HEK293 (cell line): Measurements from ENCODE around the gene ACIN1.

Source experiments
- FEZF1 ChIP-seq: fragments of 450-650 bp; formaldehyde crosslinking; IDR thresholded peaks from 2 replicates; pipeline ENCODE4 v1.5.1; 2016; ENCODE audit warnings: missing biosample characterization, missing genetic modification characterization
- GLI4 ChIP-seq: fragments of 450-650 bp; formaldehyde crosslinking; IDR thresholded peaks from 2 replicates; pipeline ENCODE4 v1.5.1; 2016; ENCODE audit warnings: missing biosample characterization, missing genetic modification characterization
- HOXC10 ChIP-seq: sonication (generic); formaldehyde crosslinking; IDR thresholded peaks from 2 replicates; pipeline ENCODE4 v1.8.1; 2023; ENCODE audit warnings: mild to moderate bottlenecking, missing genetic modification reagents
- KLF10 ChIP-seq: fragments of 450-650 bp; IDR thresholded peaks from 2 replicates; pipeline ENCODE4 v1.5.1; 2018; ENCODE audit warnings: missing biosample characterization, mild to moderate bottlenecking, missing genetic modification characterization
- KLF7 ChIP-seq: fragments of 450-650 bp; formaldehyde crosslinking; IDR thresholded peaks from 2 replicates; pipeline ENCODE4 v1.5.1; 2016; ENCODE audit warnings: missing biosample characterization, missing genetic modification characterization, borderline replicate concordance
- OSR2 ChIP-seq: fragments of 450-650 bp; formaldehyde crosslinking; IDR thresholded peaks from 2 replicates; pipeline ENCODE4 v1.5.1; 2016; ENCODE audit warnings: missing biosample characterization, missing genetic modification characterization
- OVOL3 ChIP-seq: fragments of 450-650 bp; formaldehyde crosslinking; IDR thresholded peaks from 2 replicates; pipeline ENCODE4 v1.5.1; 2016; ENCODE audit warnings: missing biosample characterization, missing genetic modification characterization
- SCRT2 ChIP-seq: fragments of 450-650 bp; formaldehyde crosslinking; IDR thresholded peaks from 2 replicates; pipeline ENCODE4 v1.5.1; 2016; ENCODE audit warnings: missing biosample characterization, missing genetic modification characterization
- TRIM28 ChIP-seq: IDR thresholded peaks from 2 replicates; pipeline ENCODE4 v1.6.1; 2011; ENCODE audit warnings: low read length, control low read depth, borderline replicate concordance
- ZBTB1 ChIP-seq: fragments of 450-650 bp; formaldehyde crosslinking; IDR thresholded peaks from 2 replicates; pipeline ENCODE4 v1.5.1; 2016; ENCODE audit warnings: missing biosample characterization, missing genetic modification characterization
- ZBTB7A ChIP-seq: fragments of 450-650 bp; formaldehyde crosslinking; IDR thresholded peaks from 2 replicates; pipeline ENCODE4 v1.5.1; 2016; ENCODE audit warnings: low read depth, missing biosample characterization, missing genetic modification characterization
- ZFP37 ChIP-seq: fragments of 450-650 bp; formaldehyde crosslinking; IDR thresholded peaks from 2 replicates; pipeline ENCODE4 v1.5.1; 2016; ENCODE audit warnings: missing biosample characterization, missing genetic modification characterization
- ZNF184 ChIP-seq: fragments of 450-650 bp; IDR thresholded peaks from 2 replicates; pipeline ENCODE4 v1.5.1; 2018; ENCODE audit warnings: missing biosample characterization, mild to moderate bottlenecking, missing genetic modification characterization
- ZNF2 ChIP-seq: fragments of 450-650 bp; formaldehyde crosslinking; IDR thresholded peaks from 2 replicates; pipeline ENCODE4 v1.5.1; 2016; ENCODE audit warnings: missing biosample characterization, missing genetic modification characterization
- ZNF239 ChIP-seq: fragments of 450-650 bp; formaldehyde crosslinking; IDR thresholded peaks from 2 replicates; pipeline ENCODE4 v1.5.1; 2016; ENCODE audit warnings: missing biosample characterization, missing genetic modification characterization
- ZNF248 ChIP-seq: fragments of 450-650 bp; formaldehyde crosslinking; IDR thresholded peaks from 2 replicates; pipeline ENCODE4 v1.5.1; 2017; ENCODE audit warnings: missing biosample characterization, missing genetic modification characterization
- ZNF366 ChIP-seq: fragments of 450-650 bp; formaldehyde crosslinking; conservative IDR thresholded peaks from 2 replicates; pipeline ENCODE4 v1.5.1; 2016; ENCODE audit warnings: missing biosample characterization, missing genetic modification characterization
- ZNF433 ChIP-seq: fragments of 450-650 bp; formaldehyde crosslinking; IDR thresholded peaks from 2 replicates; pipeline ENCODE4 v1.5.1; 2016; ENCODE audit warnings: missing biosample characterization, missing genetic modification characterization, low read depth
- ZNF473 ChIP-seq: fragments of 450-650 bp; formaldehyde crosslinking; IDR thresholded peaks from 2 replicates; pipeline ENCODE4 v1.5.1; 2017; ENCODE audit warnings: missing biosample characterization, missing genetic modification characterization
- ZNF514 ChIP-seq: fragments of 450-650 bp; formaldehyde crosslinking; IDR thresholded peaks from 2 replicates; pipeline ENCODE4 v1.5.1; 2016; ENCODE audit warnings: missing biosample characterization, missing genetic modification characterization
- ZNF548 ChIP-seq: fragments of 450-650 bp; formaldehyde crosslinking; IDR thresholded peaks from 2 replicates; pipeline ENCODE4 v1.5.1; 2016; ENCODE audit warnings: missing biosample characterization, missing genetic modification characterization
- ZNF558 ChIP-seq: fragments of 450-650 bp; formaldehyde crosslinking; IDR thresholded peaks from 2 replicates; pipeline ENCODE4 v1.5.1; 2016; ENCODE audit warnings: missing biosample characterization, missing genetic modification characterization
- ZNF670 ChIP-seq: fragments of 450-650 bp; formaldehyde crosslinking; IDR thresholded peaks from 2 replicates; pipeline ENCODE4 v1.5.1; 2016; ENCODE audit warnings: missing biosample characterization, missing genetic modification characterization, low read depth
- ZNF701 ChIP-seq: fragments of 450-650 bp; formaldehyde crosslinking; IDR thresholded peaks from 2 replicates; pipeline ENCODE4 v1.5.1; 2016; ENCODE audit warnings: missing biosample characterization, missing genetic modification characterization
- ZNF776 ChIP-seq: fragments of 450-650 bp; formaldehyde crosslinking; IDR thresholded peaks from 2 replicates; pipeline ENCODE4 v1.5.0; 2017; ENCODE audit warnings: missing biosample characterization, missing genetic modification characterization, borderline replicate concordance
- ZSCAN16 ChIP-seq: fragments of 450-650 bp; formaldehyde crosslinking; IDR thresholded peaks from 2 replicates; pipeline ENCODE4 v1.5.1; 2016; ENCODE audit warnings: missing biosample characterization, missing genetic modification characterization
- TF ChIP-seq, protein P1 (sequence below): fragments of 450-650 bp; formaldehyde crosslinking; IDR thresholded peaks from 2 replicates; pipeline ENCODE4 v1.5.1; 2016; ENCODE audit warnings: missing biosample characterization, missing genetic modification characterization
- TF ChIP-seq, protein P2 (sequence below): fragments of 450-650 bp; formaldehyde crosslinking; IDR thresholded peaks from 2 replicates; pipeline ENCODE4 v1.5.1; 2017; ENCODE audit warnings: missing biosample characterization, missing genetic modification characterization
- TF ChIP-seq, protein P3 (sequence below): fragments of 450-650 bp; formaldehyde crosslinking; IDR thresholded peaks from 2 replicates; pipeline ENCODE4 v1.5.1; 2017; ENCODE audit warnings: missing biosample characterization, missing genetic modification characterization
- TF ChIP-seq, protein P4 (sequence below): fragments of 450-650 bp; formaldehyde crosslinking; IDR thresholded peaks from 2 replicates; pipeline ENCODE4 v1.5.1; 2016; ENCODE audit warnings: missing biosample characterization, missing genetic modification characterization, borderline replicate concordance
- TF ChIP-seq, protein P5 (sequence below): fragments of 450-650 bp; formaldehyde crosslinking; IDR thresholded peaks from 2 replicates; pipeline ENCODE4 v1.5.1; 2016; ENCODE audit warnings: missing biosample characterization, missing genetic modification characterization

Gene ACIN1

DNA sequence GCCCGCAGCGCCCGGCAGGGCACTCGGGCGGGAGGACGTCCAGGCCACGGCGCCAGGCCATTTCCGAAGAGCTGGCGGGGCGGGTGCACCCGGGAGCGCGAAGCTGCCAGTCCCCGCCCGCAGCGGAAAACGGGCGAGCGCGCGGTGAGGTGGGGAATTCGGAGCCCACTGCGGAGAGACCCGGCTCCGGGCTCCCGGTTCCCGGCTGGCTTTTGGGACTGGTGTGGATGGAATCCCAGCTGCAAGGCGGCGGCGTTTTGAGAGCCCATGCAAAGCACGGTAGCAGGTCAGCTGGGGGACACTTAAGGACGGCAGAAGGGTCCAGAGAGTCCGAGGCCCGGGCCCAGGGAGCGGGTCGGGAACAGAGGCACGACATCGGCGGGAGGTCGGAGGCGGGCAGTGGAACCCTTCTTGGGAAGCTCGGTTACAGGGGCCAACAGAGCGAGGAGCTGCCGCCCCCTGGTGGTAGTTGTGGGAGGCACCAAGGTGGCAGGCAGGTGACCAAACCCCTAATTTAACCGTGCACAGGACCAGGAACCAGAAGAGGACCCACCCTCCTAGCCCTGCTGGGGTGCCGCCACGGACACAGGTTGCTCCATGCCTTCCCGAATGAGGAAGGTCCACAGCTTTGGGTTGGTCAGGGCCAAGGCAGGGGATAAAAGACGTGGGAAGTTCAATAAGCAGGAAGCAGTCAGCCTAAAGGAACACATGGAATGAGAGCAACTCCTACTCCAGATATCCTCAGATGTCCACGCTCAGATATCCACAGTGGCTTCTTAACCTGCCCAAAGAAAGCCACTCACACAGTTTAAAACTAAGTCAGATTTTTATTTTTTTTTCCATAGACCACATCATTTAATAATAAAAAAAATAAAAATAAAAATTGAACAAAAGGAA is 36.9 kb downstream of the ACIN1 start (continued):
- TF ChIP-seq ZFP37 (no peak; the same call in 1 of the 2 replicates), ZNF670 (tag by site-specific recombination) (no peak), ZNF433 (tag by site-specific recombination) (no peak), ZBTB7A (tag by site-specific recombination) (peak; percentile 83; the same call in 1 of the 2 replicates), ZNF473 (tag by site-specific recombination) (no peak), ZNF184 (no peak; the same call in 1 of the 2 replicates), OVOL3 (tag by site-specific recombination) (no peak), ZNF558 (no peak), FEZF1 (no peak), KLF7 (tag by site-specific recombination) (0 out of 2 replicates have a peak, but pooled peaks have one; percentile 16), ZNF701 (tag by site-specific recombination) (no peak), KLF10 (peak; percentile 56), GLI4 (tag by site-specific recombination) (no peak), ZNF2 (peak; percentile 96), ZNF248 (no peak), ZNF239 (no peak), ZBTB1 (tag by site-specific recombination) (no peak), ZNF776 (tag by site-specific recombination) (no peak), HOXC10 (CRISPR knock-in tag) (no peak), ZNF548 (tag by site-specific recombination) (no peak), ZSCAN16 (tag by site-specific recombination) (no peak), ZNF514 (tag by site-specific recombination) (no peak), SCRT2 (no peak), TRIM28 (peak; percentile 35; the same call in 1 of the 2 replicates), OSR2 (peak; percentile 70), ZNF366 (no peak)
- TF ChIP-seq, protein P1, sequence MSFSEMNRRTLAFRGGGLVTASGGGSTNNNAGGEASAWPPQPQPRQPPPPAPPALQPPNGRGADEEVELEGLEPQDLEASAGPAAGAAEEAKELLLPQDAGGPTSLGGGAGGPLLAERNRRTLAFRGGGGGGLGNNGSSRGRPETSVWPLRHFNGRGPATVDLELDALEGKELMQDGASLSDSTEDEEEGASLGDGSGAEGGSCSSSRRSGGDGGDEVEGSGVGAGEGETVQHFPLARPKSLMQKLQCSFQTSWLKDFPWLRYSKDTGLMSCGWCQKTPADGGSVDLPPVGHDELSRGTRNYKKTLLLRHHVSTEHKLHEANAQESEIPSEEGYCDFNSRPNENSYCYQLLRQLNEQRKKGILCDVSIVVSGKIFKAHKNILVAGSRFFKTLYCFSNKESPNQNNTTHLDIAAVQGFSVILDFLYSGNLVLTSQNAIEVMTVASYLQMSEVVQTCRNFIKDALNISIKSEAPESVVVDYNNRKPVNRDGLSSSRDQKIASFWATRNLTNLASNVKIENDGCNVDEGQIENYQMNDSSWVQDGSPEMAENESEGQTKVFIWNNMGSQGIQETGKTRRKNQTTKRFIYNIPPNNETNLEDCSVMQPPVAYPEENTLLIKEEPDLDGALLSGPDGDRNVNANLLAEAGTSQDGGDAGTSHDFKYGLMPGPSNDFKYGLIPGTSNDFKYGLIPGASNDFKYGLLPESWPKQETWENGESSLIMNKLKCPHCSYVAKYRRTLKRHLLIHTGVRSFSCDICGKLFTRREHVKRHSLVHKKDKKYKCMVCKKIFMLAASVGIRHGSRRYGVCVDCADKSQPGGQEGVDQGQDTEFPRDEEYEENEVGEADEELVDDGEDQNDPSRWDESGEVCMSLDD (tag by site-specific recombination), result peak; percentile 65
- TF ChIP-seq, protein P2, sequence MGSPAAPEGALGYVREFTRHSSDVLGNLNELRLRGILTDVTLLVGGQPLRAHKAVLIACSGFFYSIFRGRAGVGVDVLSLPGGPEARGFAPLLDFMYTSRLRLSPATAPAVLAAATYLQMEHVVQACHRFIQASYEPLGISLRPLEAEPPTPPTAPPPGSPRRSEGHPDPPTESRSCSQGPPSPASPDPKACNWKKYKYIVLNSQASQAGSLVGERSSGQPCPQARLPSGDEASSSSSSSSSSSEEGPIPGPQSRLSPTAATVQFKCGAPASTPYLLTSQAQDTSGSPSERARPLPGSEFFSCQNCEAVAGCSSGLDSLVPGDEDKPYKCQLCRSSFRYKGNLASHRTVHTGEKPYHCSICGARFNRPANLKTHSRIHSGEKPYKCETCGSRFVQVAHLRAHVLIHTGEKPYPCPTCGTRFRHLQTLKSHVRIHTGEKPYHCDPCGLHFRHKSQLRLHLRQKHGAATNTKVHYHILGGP (tag by site-specific recombination), result no peak
- TF ChIP-seq, protein P3, sequence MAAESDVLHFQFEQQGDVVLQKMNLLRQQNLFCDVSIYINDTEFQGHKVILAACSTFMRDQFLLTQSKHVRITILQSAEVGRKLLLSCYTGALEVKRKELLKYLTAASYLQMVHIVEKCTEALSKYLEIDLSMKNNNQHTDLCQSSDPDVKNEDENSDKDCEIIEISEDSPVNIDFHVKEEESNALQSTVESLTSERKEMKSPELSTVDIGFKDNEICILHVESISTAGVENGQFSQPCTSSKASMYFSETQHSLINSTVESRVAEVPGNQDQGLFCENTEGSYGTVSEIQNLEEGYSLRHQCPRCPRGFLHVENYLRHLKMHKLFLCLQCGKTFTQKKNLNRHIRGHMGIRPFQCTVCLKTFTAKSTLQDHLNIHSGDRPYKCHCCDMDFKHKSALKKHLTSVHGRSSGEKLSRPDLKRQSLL (tag by site-specific recombination), result no peak
- TF ChIP-seq, protein P4, sequence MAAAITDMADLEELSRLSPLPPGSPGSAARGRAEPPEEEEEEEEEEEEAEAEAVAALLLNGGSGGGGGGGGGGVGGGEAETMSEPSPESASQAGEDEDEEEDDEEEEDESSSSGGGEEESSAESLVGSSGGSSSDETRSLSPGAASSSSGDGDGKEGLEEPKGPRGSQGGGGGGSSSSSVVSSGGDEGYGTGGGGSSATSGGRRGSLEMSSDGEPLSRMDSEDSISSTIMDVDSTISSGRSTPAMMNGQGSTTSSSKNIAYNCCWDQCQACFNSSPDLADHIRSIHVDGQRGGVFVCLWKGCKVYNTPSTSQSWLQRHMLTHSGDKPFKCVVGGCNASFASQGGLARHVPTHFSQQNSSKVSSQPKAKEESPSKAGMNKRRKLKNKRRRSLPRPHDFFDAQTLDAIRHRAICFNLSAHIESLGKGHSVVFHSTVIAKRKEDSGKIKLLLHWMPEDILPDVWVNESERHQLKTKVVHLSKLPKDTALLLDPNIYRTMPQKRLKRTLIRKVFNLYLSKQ (tag by site-specific recombination), result no peak
- TF ChIP-seq, protein P5, sequence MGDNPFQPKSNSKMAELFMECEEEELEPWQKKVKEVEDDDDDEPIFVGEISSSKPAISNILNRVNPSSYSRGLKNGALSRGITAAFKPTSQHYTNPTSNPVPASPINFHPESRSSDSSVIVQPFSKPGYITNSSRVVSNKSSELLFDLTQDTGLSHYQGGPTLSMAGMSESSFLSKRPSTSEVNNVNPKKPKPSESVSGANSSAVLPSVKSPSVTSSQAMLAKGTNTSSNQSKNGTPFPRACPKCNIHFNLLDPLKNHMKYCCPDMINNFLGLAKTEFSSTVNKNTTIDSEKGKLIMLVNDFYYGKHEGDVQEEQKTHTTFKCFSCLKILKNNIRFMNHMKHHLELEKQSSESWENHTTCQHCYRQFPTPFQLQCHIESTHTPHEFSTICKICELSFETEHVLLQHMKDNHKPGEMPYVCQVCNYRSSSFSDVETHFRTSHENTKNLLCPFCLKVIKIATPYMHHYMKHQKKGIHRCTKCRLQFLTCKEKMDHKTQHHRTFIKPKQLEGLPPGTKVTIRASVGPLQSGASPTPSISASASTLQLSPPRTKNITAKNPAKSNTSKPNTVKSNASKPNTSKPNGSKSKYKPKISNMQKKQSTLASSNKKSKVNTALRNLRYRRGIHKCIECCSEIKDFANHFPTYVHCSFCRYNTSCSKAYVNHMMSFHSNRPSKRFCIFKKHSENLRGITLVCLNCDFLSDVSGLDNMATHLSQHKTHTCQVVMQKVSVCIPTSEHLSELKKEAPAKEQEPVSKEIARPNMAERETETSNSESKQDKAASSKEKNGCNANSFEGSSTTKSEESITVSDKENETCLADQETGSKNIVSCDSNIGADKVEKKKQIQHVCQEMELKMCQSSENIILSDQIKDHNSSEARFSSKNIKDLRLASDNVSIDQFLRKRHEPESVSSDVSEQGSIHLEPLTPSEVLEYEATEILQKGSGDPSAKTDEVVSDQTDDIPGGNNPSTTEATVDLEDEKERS (tag by site-specific recombination), result no peak
